H1 (cell line): ENCODE data around the gene ECEL1. TPM values are rescaled to one million over a fixed set of nuclear protein-coding genes. Genes with fewer than 3 reads are reported as not detected.

Experiments used
- CTCF ChIA-PET: fragments of 300-600 bp; sonication (Branson Sonifier 250); formaldehyde crosslinking; loops from one replicate; lab custom pipeline; 2021; ENCODE audit not compliant: partially characterized antibody; lab: Charles Lee
- POLR2A ChIA-PET: fragments of 300-600 bp; sonication (Branson Sonifier 250); formaldehyde crosslinking; loops from one replicate; lab custom pipeline; 2021; ENCODE audit warnings: inconsistent platforms; ENCODE audit not compliant: partially characterized antibody; lab: Charles Lee
- DNase-seq, 2 experiments: peaks; one replicate each; pipeline versions ENCODE4 v3.0.0 to v3.0.0-alpha.2; 2010 to 2022; ENCODE audit warnings: low spot score in 2 of 2, low read depth in 1 of 2, mixed read lengths in 1 of 2
- FAIRE-seq: peaks from 2 replicates; lab custom pipeline; 2011; peaks lifted over from hg19 to GRCh38; lab: Jason Lieb, UNC
- H2AFZ ChIP-seq: 2 replicates; pipeline ENCODE4 v1.8.1; 2012; ENCODE audit warnings: low read length, inconsistent platforms
- H2AK5ac ChIP-seq: 2 replicates; pipeline ENCODE4 v1.6.1; 2013; ENCODE audit warnings: low read depth, low read length
- H2BK120ac ChIP-seq: replicated peaks from 2 replicates; pipeline ENCODE3; 2013; ENCODE audit warnings: low read depth, low read length, inconsistent platforms
- H2BK12ac ChIP-seq: 2 replicates; pipeline ENCODE4 v1.6.1; 2013; ENCODE audit warnings: low read depth, low read length
- H2BK15ac ChIP-seq: 2 replicates; pipeline ENCODE4 v1.6.1; 2013; ENCODE audit warnings: low read length
- H2BK20ac ChIP-seq: 2 replicates; pipeline ENCODE4 v1.6.1; 2013; ENCODE audit warnings: low read length
- H2BK5ac ChIP-seq: 2 replicates; pipeline ENCODE4 v1.6.1; 2013; ENCODE audit warnings: low read depth, low read length
- H3K14ac ChIP-seq: 2 replicates; pipeline ENCODE4 v1.6.1; 2013; ENCODE audit warnings: inconsistent platforms; ENCODE audit not compliant: insufficient read length
- H3K18ac ChIP-seq: 2 replicates; pipeline ENCODE4 v1.6.1; 2013; ENCODE audit warnings: low read length; ENCODE audit errors: extremely low read depth
- H3K23ac ChIP-seq: 2 replicates; pipeline ENCODE4 v1.6.1; 2013; ENCODE audit warnings: inconsistent platforms; ENCODE audit not compliant: insufficient read length
- H3K23me2 ChIP-seq: 2 replicates; pipeline ENCODE4 v1.6.1; 2013; ENCODE audit warnings: low read depth, low read length
- H3K27ac ChIP-seq: 2 replicates; pipeline ENCODE4 v1.6.1; 2011; ENCODE audit warnings: low read depth, low read length, inconsistent platforms
- H3K27me3 ChIP-seq, 4 experiments: replicated peaks in 1 of 4; 1 replicate in 1 of 4; 2 replicates in 3 of 4; pipeline versions ENCODE4 v1.6.1 to v1.8.1; 2011 to 2013; ENCODE audit warnings: low read length in 3 of 4, mild to moderate bottlenecking in 3 of 4, inconsistent platforms in 2 of 4, mixed read lengths in 2 of 4, moderate library complexity in 1 of 4; ENCODE audit not compliant: control insufficient read depth in 3 of 4, insufficient read depth in 3 of 4; ENCODE audit errors: extremely low read depth in 1 of 4
- H3K36me3 ChIP-seq, 4 experiments: 2 replicates each; pipeline versions ENCODE4 v1.6.1 to v1.8.1; 2011 to 2013; ENCODE audit warnings: mild to moderate bottlenecking in 4 of 4, low read length in 3 of 4, moderate library complexity in 2 of 4, control low read depth in 1 of 4, inconsistent platforms in 1 of 4; ENCODE audit not compliant: insufficient read depth in 4 of 4, control insufficient read depth in 2 of 4
- H3K4ac ChIP-seq: replicated peaks from 2 replicates; pipeline ENCODE3; 2013; ENCODE audit warnings: low read length, low read depth, mixed read lengths, inconsistent platforms; ENCODE audit not compliant: insufficient read length
- H3K4me1 ChIP-seq, 4 experiments: replicated peaks in 1 of 4; 1 replicate in 1 of 4; 2 replicates in 3 of 4; pipeline versions ENCODE4 v1.6.1 to v1.8.1; 2011 to 2013; ENCODE audit warnings: low read length in 3 of 4, inconsistent platforms in 2 of 4, mixed read lengths in 1 of 4; ENCODE audit not compliant: insufficient read depth in 4 of 4, control insufficient read depth in 3 of 4
- H3K4me2 ChIP-seq, 2 experiments: 2 replicates each; pipeline versions ENCODE4 v1.6.1 to v1.8.1; 2011 to 2013; ENCODE audit warnings: low read depth in 2 of 2, low read length in 2 of 2, control low read depth in 1 of 2, inconsistent platforms in 1 of 2, mild to moderate bottlenecking in 1 of 2; ENCODE audit not compliant: insufficient read depth in 1 of 2
- H3K4me3 ChIP-seq, 4 experiments: fragments of 200-600, 300-600 bp in 1 of 4; sonication (generic), shearing (Covaris generic), sonication (Bioruptor Twin) in 1 of 4; 2 replicates each; pipeline versions ENCODE4 v1.5.1 to v1.8.1; 2011 to 2016; ENCODE audit warnings: low read length in 4 of 4, low read depth in 3 of 4, control low read depth in 2 of 4, inconsistent platforms in 2 of 4, mild to moderate bottlenecking in 2 of 4, mixed read lengths in 1 of 4, moderate library complexity in 1 of 4; ENCODE audit not compliant: insufficient read depth in 2 of 4; ENCODE audit errors: extremely low read depth in 1 of 4
- H3K56ac ChIP-seq: replicated peaks from 2 replicates; pipeline ENCODE3; 2013; ENCODE audit warnings: low read depth, mild to moderate bottlenecking, mixed read lengths, low read length, inconsistent platforms; ENCODE audit not compliant: insufficient read length
- H3K79me1 ChIP-seq: 2 replicates; pipeline ENCODE4 v1.6.1; 2013; ENCODE audit warnings: low read depth, low read length, control low read depth
- H3K79me2 ChIP-seq, 2 experiments: 2 replicates each; pipeline versions ENCODE4 v1.6.1 to v1.8.1; 2012 to 2013; ENCODE audit warnings: low read length in 2 of 2, mild to moderate bottlenecking in 2 of 2, inconsistent platforms in 1 of 2; ENCODE audit not compliant: insufficient read depth in 2 of 2, control insufficient read depth in 1 of 2
- H3K9ac ChIP-seq, 4 experiments: replicated peaks in 1 of 4; 1 replicate in 1 of 4; 2 replicates in 3 of 4; pipeline versions ENCODE4 v1.6.1 to v1.8.1; 2011 to 2013; ENCODE audit warnings: low read depth in 3 of 4, low read length in 3 of 4, control low read depth in 2 of 4, mild to moderate bottlenecking in 2 of 4, moderate library complexity in 2 of 4, inconsistent platforms in 1 of 4; ENCODE audit errors: extremely low read depth in 1 of 4
- H3K9me3 ChIP-seq, 2 experiments: 2 replicates each; pipeline versions ENCODE4 v1.6.1 to v1.8.1; 2012 to 2013; ENCODE audit warnings: mild to moderate bottlenecking in 2 of 2, moderate library complexity in 2 of 2, control low read depth in 1 of 2, inconsistent platforms in 1 of 2, low read depth in 1 of 2, low read length in 1 of 2, mixed read lengths in 1 of 2; ENCODE audit not compliant: insufficient read depth in 2 of 2
- H4K20me1 ChIP-seq, 2 experiments: replicated peaks in 1 of 2; 2 replicates each; pipeline versions ENCODE3 to v1.8.1; 2011 to 2013; ENCODE audit warnings: inconsistent platforms in 2 of 2, low read length in 2 of 2, mild to moderate bottlenecking in 1 of 2; ENCODE audit not compliant: insufficient read depth in 2 of 2, control insufficient read depth in 1 of 2
- H4K5ac ChIP-seq: 2 replicates; pipeline ENCODE4 v1.6.1; 2013; ENCODE audit warnings: low read length, low read depth, mixed read lengths, inconsistent platforms; ENCODE audit not compliant: insufficient read length
- H4K8ac ChIP-seq: 2 replicates; pipeline ENCODE4 v1.8.0; 2013; ENCODE audit warnings: mild to moderate bottlenecking, moderate library complexity, low read length, inconsistent platforms; ENCODE audit not compliant: insufficient read depth; ENCODE audit errors: extremely low read depth
- H4K91ac ChIP-seq: replicated peaks from 2 replicates; pipeline ENCODE3; 2013; ENCODE audit warnings: low read length, mixed read lengths, inconsistent platforms; ENCODE audit not compliant: insufficient read length
- CEBPB ChIP-seq: IDR thresholded peaks from 2 replicates; pipeline ENCODE4 v1.6.1; 2012; ENCODE audit warnings: low read depth, low read length
- CTCF ChIP-seq, 3 experiments: IDR thresholded peaks; 1 replicate in 2 of 3; 2 replicates in 1 of 3; pipeline versions ENCODE4 v1.5.1 to v1.6.1; 2011; ENCODE audit warnings: low read length in 3 of 3, mild to moderate bottlenecking in 3 of 3, inconsistent platforms in 2 of 3, low read depth in 1 of 3, moderate library complexity in 1 of 3; ENCODE audit not compliant: insufficient read depth in 1 of 3; ENCODE audit errors: control extremely low read depth in 1 of 3
- GABPA ChIP-seq: IDR thresholded peaks from 2 replicates; pipeline ENCODE4 v1.6.1; 2011; ENCODE audit warnings: mild to moderate bottlenecking, low read length, moderate library complexity, borderline replicate concordance; ENCODE audit not compliant: insufficient read depth
- GTF2F1 ChIP-seq: IDR thresholded peaks from 2 replicates; pipeline ENCODE4 v1.6.1; 2012; ENCODE audit warnings: low read depth, low read length, improper control_type of control experiment, borderline replicate concordance
- KDM5A ChIP-seq: fragments of 200-600 bp; IDR thresholded peaks from 2 replicates; pipeline ENCODE4 v1.7.1; 2012; ENCODE audit warnings: mild to moderate bottlenecking, low read length, inconsistent platforms, mixed read lengths
- NANOG ChIP-seq: IDR thresholded peaks from 2 replicates; pipeline ENCODE4 v1.6.1; 2011; ENCODE audit warnings: low read length, low read depth, mild to moderate bottlenecking, inconsistent platforms; ENCODE audit not compliant: insufficient read depth, poor library complexity, severe bottlenecking
- POLR2A ChIP-seq, 2 experiments: IDR thresholded peaks; 1 replicate in 1 of 2; 2 replicates in 1 of 2; pipeline ENCODE4 v1.6.1; 2011; ENCODE audit warnings: low read depth in 2 of 2, low read length in 2 of 2, mild to moderate bottlenecking in 2 of 2; ENCODE audit errors: control extremely low read depth in 1 of 2
- RAD21 ChIP-seq, 2 experiments: IDR thresholded peaks in 1 of 2; conservative IDR thresholded peaks in 1 of 2; 2 replicates each; pipeline ENCODE4 v1.6.1; 2011; ENCODE audit warnings: low read depth in 2 of 2, low read length in 2 of 2, improper control_type of control experiment in 1 of 2, inconsistent platforms in 1 of 2, mild to moderate bottlenecking in 1 of 2, moderate library complexity in 1 of 2
- WGBS, 2 experiments: shearing (Covaris generic) in 1 of 2; methylation state at CpG; one replicate each; pipeline versions ENCODE4 v1.1.6 to v1.1.7; 2013 to 2015; ENCODE audit warnings: low lambda C conversion rate in 2 of 2, mixed read lengths in 2 of 2, inconsistent platforms in 1 of 2, low coverage in 1 of 2, missing lambda C conversion rate in 1 of 2; ENCODE audit not compliant: insufficient replicate concordance in 2 of 2, insufficient coverage in 1 of 2, insufficient read length in 1 of 2; ENCODE audit errors: extremely low coverage in 1 of 2, missing lambda C conversion rate in 1 of 2; 5-methylcytosine and 5-hydroxymethylcytosine counted together
- polyA plus RNA-seq, 7 experiments: library from polyadenylated mRNA; depleted of rRNA in 3 of 7; stranded (reverse) in 5 of 7; unstranded in 2 of 7; fragments of >200 nt in 5 of 7; fragments of 200-250 nt in 2 of 7; gene quantifications; 1 replicate in 5 of 7; 2 replicates in 1 of 7; 4 replicates in 1 of 7; pipeline versions ENCODE4 v1.2.1 to v1.2.3, GENCODE V29; 2011 to 2013; ENCODE audit warnings: missing spikeins in 2 of 7, mixed read lengths in 2 of 7
- total RNA-seq: library from RNA; stranded (reverse); fragmentation: NEBNext Ultra II Directional; extraction: Animal tissue kit (Norgen Biotek cat#: 25700); gene quantifications from 2 replicates; pipeline ENCODE4 v1.2.1, GENCODE V29; 2021

Gene ECEL1
- total and polyA plus RNA-seq, 2 of the 8 experiments (the other 6 are each of a cell fraction or from before 2014, with no cell fraction given) = 7.7 to 20.2 TPM

- H3K9ac ChIP-seq = no peak overlapping the region
- TF ChIP-seq KDM5A = no peak
- TF ChIP-seq CEBPB = no peak
- peak in 1 of 2 experiments; percentile 26; a peak in 1 of 4 replicates for TF ChIP-seq RAD21 (IDR thresholded peaks at IDR 0.05 in 1 of 2, conservative IDR thresholded peaks at IDR 0.05 in 1 of 2; ENCODE audit: low read depth in 2 of 2, low read length in 2 of 2)
- TF ChIP-seq POLR2A (IDR thresholded peaks at IDR 0.05; ENCODE audit: control extremely low read depth in 1 of 2, low read depth in 2 of 2, low read length in 2 of 2) = no peak
- TF ChIP-seq NANOG = no peak
- TF ChIP-seq CTCF (IDR thresholded peaks at IDR 0.05; ENCODE audit: control extremely low read depth in 1 of 3, insufficient read depth in 1 of 3, low read depth in 1 of 3, low read length in 3 of 3) = peak in 2 of 3 experiments; percentile 3 to 8; a peak in 2 of 4 replicates
- no peak for TF ChIP-seq GTF2F1
- no peak for TF ChIP-seq GABPA
- TF ChIP-seq, all 59 proteins: peak for 2
- no peaks in the 10 kb centered on the region for H3K23me2 ChIP-seq
- H3K4me1 ChIP-seq = no peaks in the 10 kb centered on the region; a peak in 1 of 7 replicates
- no peaks in the 10 kb centered on the region for H3K79me2 ChIP-seq
- no peaks in the 10 kb centered on the region for H3K36me3 ChIP-seq
- ChIA-PET CTCF (interaction anchor here (0.5 to 1.0 kb wide), 2 partner anchors 13 to 502 kb away, joined by 3 to 4 read pairs; no protein-coding TSS in a partner anchor), POLR2A (no interaction called here)
- H4K8ac ChIP-seq = no peak overlapping the region
- H3K79me1 ChIP-seq = no peaks in the 10 kb centered on the region
- no peak overlapping the region for H3K18ac ChIP-seq
- no peak overlapping the region for H2BK12ac ChIP-seq
- no peak overlapping the region for H4K91ac ChIP-seq
- H4K5ac ChIP-seq = no peak overlapping the region
- peaks cover 7 to 11% (median 8%) of the 10 kb centered on the region in 4 experiments for H3K27me3 ChIP-seq
- DNase-seq = no peak
- 83% methylated on average over 19 of the region's 21 CpGs; no CpG with 5 or more reads in 1 of the 2 experiments for WGBS, 2 experiments
- no peak for FAIRE-seq
- H3K9me3 ChIP-seq = no peaks in the 10 kb centered on the region
- H3K4me3 ChIP-seq = no peak overlapping the region
- no peak overlapping the region for H2AK5ac ChIP-seq
- no peak overlapping the region for H3K56ac ChIP-seq
- H2AFZ ChIP-seq = no peak overlapping the region
- H2BK120ac ChIP-seq = no peak overlapping the region
- H3K4me2 ChIP-seq = no peak overlapping the region
- H2BK5ac ChIP-seq = no peak overlapping the region
- H3K4ac ChIP-seq = no peak overlapping the region
- no peak overlapping the region for H3K14ac ChIP-seq
- no peak overlapping the region for H2BK20ac ChIP-seq
- no peak overlapping the region for H2BK15ac ChIP-seq
- H3K23ac ChIP-seq = no peak overlapping the region
- peaks cover 2 to 8% of the 10 kb centered on the region in 2 experiments for H4K20me1 ChIP-seq
- no peak overlapping the region for H3K27ac ChIP-seq
Observed at GRCh38 chr2:232479341-232480200, 8.1 kb downstream of the ECEL1 start.
